Endothelial cell of umbilical vein (primary cell): ENCODE results near the gene IGSF9B. TPM values are rescaled to one million over a fixed set of nuclear protein-coding genes. Genes with fewer than 3 reads are reported as not detected.

Source experiments
- BruUV-seq: library from RNA; stranded (reverse); fragments of 400-500 nt; replicated peaks from 2 replicates; lab custom pipeline; 2021; lab: Mats Ljungman, UMichigan
- CTCF ChIA-PET: fragments of 300-600, 350-600 bp; sonication (Branson Sonifier 250); formaldehyde crosslinking; loops from one replicate; lab custom pipeline; 2021; ENCODE audit warnings: antibody characterized with exemption, inconsistent platforms; lab: Charles Lee
- POLR2A ChIA-PET: fragments of 300-600, 350-600 bp; sonication (Branson Sonifier 250); formaldehyde crosslinking; loops from one replicate; lab custom pipeline; 2021; ENCODE audit warnings: antibody characterized with exemption, inconsistent platforms; lab: Charles Lee
- DNase-seq: peaks from one replicate; pipeline ENCODE4 v3.0.0-alpha.2; 2011; ENCODE audit warnings: low read depth, low spot score
- FAIRE-seq: peaks from 2 replicates; lab custom pipeline; 2011; peaks lifted over from hg19 to GRCh38; lab: Jason Lieb, UNC
- H2AFZ ChIP-seq: 2 replicates; pipeline ENCODE4 v1.6.0; 2012; ENCODE audit warnings: low read depth, low read length, control low read depth, inconsistent platforms
- H3K27ac ChIP-seq: 2 replicates; pipeline ENCODE4 v1.5.1; 2011; ENCODE audit warnings: low read depth, mild to moderate bottlenecking, control low read depth, low read length, moderate library complexity; ENCODE audit not compliant: insufficient read depth
- H3K27me3 ChIP-seq, 2 experiments: 2 replicates each; pipeline versions ENCODE4 v1.6.0 to v1.6.1; 2011; ENCODE audit warnings: low read length in 2 of 2, mixed read lengths in 1 of 2; ENCODE audit not compliant: control insufficient read depth in 2 of 2, insufficient read depth in 2 of 2
- H3K36me3 ChIP-seq, 2 experiments: 2 replicates in 1 of 2; 3 replicates in 1 of 2; pipeline ENCODE4 v1.5.1; 2011; ENCODE audit warnings: low read length in 2 of 2, mild to moderate bottlenecking in 1 of 2, moderate library complexity in 1 of 2; ENCODE audit not compliant: control insufficient read depth in 2 of 2, insufficient read depth in 2 of 2; ENCODE audit errors: extremely low read depth in 1 of 2
- H3K4me1 ChIP-seq: 3 replicates; pipeline ENCODE4 v1.5.1; 2011; ENCODE audit warnings: mild to moderate bottlenecking, low read length; ENCODE audit not compliant: control insufficient read depth, insufficient read depth; ENCODE audit errors: extremely low read depth
- H3K4me2 ChIP-seq: 2 replicates; pipeline ENCODE4 v1.6.1; 2011; ENCODE audit warnings: low read length, control low read depth, mixed read lengths; ENCODE audit not compliant: insufficient read depth
- H3K4me3 ChIP-seq, 3 experiments: fragments of 200-600 bp in 1 of 3; sonication (generic), shearing (Covaris generic) in 1 of 3; replicated peaks in 1 of 3; 2 replicates each; pipeline ENCODE4 v1.5.1; 2011 to 2016; ENCODE audit warnings: control low read depth in 3 of 3, low read length in 3 of 3, mild to moderate bottlenecking in 2 of 3, inconsistent platforms in 1 of 3, low read depth in 1 of 3, moderate library complexity in 1 of 3; ENCODE audit not compliant: insufficient read depth in 1 of 3
- H3K79me2 ChIP-seq: 2 replicates; pipeline ENCODE4 v1.6.0; 2012; ENCODE audit warnings: low read length, inconsistent platforms; ENCODE audit not compliant: control insufficient read depth, insufficient read depth
- H3K9ac ChIP-seq: replicated peaks from 2 replicates; pipeline ENCODE3; 2011; ENCODE audit warnings: low read length, control low read depth; ENCODE audit not compliant: insufficient read depth; ENCODE audit errors: extremely low read depth
- H3K9me1 ChIP-seq: replicated peaks from 3 replicates; pipeline ENCODE4 v1.6.0; 2011; ENCODE audit warnings: mild to moderate bottlenecking, low read length; ENCODE audit not compliant: control insufficient read depth, insufficient read depth; ENCODE audit errors: extremely low read depth
- H3K9me3 ChIP-seq: replicated peaks from 2 replicates; pipeline ENCODE4 v1.5.1; 2012; ENCODE audit warnings: low read length, inconsistent platforms; ENCODE audit not compliant: control insufficient read depth, insufficient read depth
- H4K20me1 ChIP-seq: replicated peaks from 2 replicates; pipeline ENCODE3; 2011; ENCODE audit warnings: mild to moderate bottlenecking, low read length; ENCODE audit not compliant: control insufficient read depth, insufficient read depth; ENCODE audit errors: extremely low read depth
- FOS ChIP-seq: IDR thresholded peaks from 2 replicates; pipeline ENCODE4 v1.6.1; 2011; ENCODE audit warnings: mild to moderate bottlenecking, low read length, moderate library complexity, borderline replicate concordance; ENCODE audit not compliant: insufficient read depth
- GATA2 ChIP-seq: IDR thresholded peaks from 2 replicates; pipeline ENCODE4 v1.7.0; 2011; ENCODE audit warnings: low read depth, mild to moderate bottlenecking, moderate library complexity, mixed read lengths, low read length; ENCODE audit not compliant: insufficient read length, insufficient read depth
- JUN ChIP-seq: IDR thresholded peaks from 2 replicates; pipeline ENCODE4 v1.6.1; 2011; ENCODE audit warnings: borderline replicate concordance, low read depth; ENCODE audit not compliant: insufficient read length, insufficient read depth
- MYC ChIP-seq: IDR thresholded peaks from one replicate; pipeline ENCODE4 v1.6.1; 2011; ENCODE audit warnings: mild to moderate bottlenecking, low read depth, low read length
- POLR2AphosphoS5 ChIP-seq: IDR thresholded peaks from 2 replicates; pipeline ENCODE4 v1.6.1; 2012; ENCODE audit warnings: low read depth, mild to moderate bottlenecking, control low read depth, low read length, moderate library complexity; ENCODE audit not compliant: insufficient read depth
- dilution Hi-C: fragments of 300-500 bp; cut with MboI; formaldehyde crosslinking; loops from one replicate; pipeline ENCODE4 v1.15.0; 2019; ENCODE audit warnings: low sequenced_read_pairs; ENCODE audit not compliant: extremely low pct_ligation_motif_present
- intact Hi-C: fragments of 100-400 bp; cut with micrococcal nuclease; formaldehyde crosslinking; loops from one replicate; pipeline ENCODE4 v1.10.0; 2022
- polyA plus RNA-seq, 4 experiments: library from polyadenylated mRNA; depleted of rRNA in 3 of 4; stranded (reverse) in 3 of 4; unstranded in 1 of 4; fragments of >200 nt; gene quantifications; 2 replicates each; pipeline versions ENCODE4 v1.2.1 to v1.2.3, GENCODE V29; 2011 to 2012; ENCODE audit warnings: missing spikeins in 1 of 4
- total RNA-seq: library from RNA; stranded (reverse); gene quantifications from 2 replicates; pipeline ENCODE4 v1.2.3, GENCODE V29; 2021
- TF ChIP-seq, protein P1 (sequence below): IDR thresholded peaks from 2 replicates; pipeline ENCODE4 v1.6.1; 2011; ENCODE audit not compliant: insufficient read depth, insufficient read length
- TF ChIP-seq, protein P2 (sequence below), 2 donors: IDR thresholded peaks; 1 replicate in 1 of 2; 2 replicates in 1 of 2; pipeline ENCODE4 v1.5.1; 2011; ENCODE audit warnings: low read length in 2 of 2, mild to moderate bottlenecking in 2 of 2, moderate library complexity in 2 of 2, control low read depth in 1 of 2, inconsistent platforms in 1 of 2, low read depth in 1 of 2; ENCODE audit not compliant: insufficient read depth in 1 of 2; ENCODE audit errors: extremely low read depth in 1 of 2

Gene IGSF9B
- total and polyA plus RNA-seq, 2 donors (not counting 3 experiments of a cell fraction or from before 2014, with no cell fraction given): 0.15 to 0.18 TPM

DNA sequence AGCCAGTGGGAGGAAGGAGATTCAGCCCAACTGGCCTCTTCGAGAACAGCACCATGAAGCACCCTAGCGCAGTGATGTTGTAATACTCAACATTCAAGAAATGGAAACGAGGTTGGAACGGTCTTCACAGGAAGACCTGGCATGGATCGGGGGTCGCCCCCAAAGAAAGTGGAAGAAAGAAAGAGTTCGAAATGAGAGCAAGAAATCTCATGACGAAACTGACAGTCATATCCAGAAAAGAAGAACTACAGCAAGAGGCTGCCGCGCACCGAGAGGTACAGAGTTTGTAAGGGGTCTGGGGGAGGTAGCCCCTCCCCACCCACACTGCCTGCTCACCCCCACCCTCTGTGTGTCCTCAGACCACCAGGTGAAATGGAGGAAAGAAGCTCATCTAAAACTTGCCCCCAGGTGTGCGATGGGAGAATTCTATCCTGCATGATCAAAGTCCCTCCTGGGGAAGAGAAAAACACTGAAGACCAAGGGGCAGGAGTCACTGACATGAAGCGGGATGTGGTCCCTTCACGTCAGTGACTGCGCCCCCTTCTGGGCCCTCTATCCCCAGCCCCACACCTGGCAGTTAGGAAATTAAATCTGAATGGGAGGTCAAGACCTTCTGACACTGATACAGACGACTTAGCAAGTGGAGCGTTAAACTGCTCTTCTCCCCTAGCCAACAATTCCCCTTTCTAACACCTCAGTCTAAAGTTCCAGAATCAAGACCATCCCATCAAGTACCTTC is 58.6 kb downstream of the IGSF9B start:
- no peaks in the 10 kb centered on the region for H4K20me1 ChIP-seq
- CTCF ChIA-PET: no interaction called here
- POLR2A ChIA-PET: no interaction called here

More for the DNA sequence above, 58.6 kb downstream of the IGSF9B start:
- intact Hi-C loops: no loop called here
- Histone ChIP-seq H3K79me2 (no peaks in the 10 kb centered on the region), H3K9me1 (no peaks in the 10 kb centered on the region), H3K27me3 (no peaks in the 10 kb centered on the region), H2AFZ (no peak overlapping the region), H3K27ac (no peak overlapping the region), H3K36me3 (no peaks in the 10 kb centered on the region), H3K9ac (no peak overlapping the region), H3K4me3 (no peak overlapping the region), H3K4me2 (no peak overlapping the region), H3K4me1 (no peaks in the 10 kb centered on the region), H3K9me3 (no peaks in the 10 kb centered on the region)
- dilution Hi-C loops: no loop called here
- DNase-seq (no peak), FAIRE-seq (no peak)
- TF ChIP-seq JUN: no peak
- TF ChIP-seq, protein P1, sequence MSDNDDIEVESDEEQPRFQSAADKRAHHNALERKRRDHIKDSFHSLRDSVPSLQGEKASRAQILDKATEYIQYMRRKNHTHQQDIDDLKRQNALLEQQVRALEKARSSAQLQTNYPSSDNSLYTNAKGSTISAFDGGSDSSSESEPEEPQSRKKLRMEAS: no peak
- TF ChIP-seq GATA2: no peak
- no peak for TF ChIP-seq FOS
- no peak for TF ChIP-seq POLR2AphosphoS5
- TF ChIP-seq, protein P2, sequence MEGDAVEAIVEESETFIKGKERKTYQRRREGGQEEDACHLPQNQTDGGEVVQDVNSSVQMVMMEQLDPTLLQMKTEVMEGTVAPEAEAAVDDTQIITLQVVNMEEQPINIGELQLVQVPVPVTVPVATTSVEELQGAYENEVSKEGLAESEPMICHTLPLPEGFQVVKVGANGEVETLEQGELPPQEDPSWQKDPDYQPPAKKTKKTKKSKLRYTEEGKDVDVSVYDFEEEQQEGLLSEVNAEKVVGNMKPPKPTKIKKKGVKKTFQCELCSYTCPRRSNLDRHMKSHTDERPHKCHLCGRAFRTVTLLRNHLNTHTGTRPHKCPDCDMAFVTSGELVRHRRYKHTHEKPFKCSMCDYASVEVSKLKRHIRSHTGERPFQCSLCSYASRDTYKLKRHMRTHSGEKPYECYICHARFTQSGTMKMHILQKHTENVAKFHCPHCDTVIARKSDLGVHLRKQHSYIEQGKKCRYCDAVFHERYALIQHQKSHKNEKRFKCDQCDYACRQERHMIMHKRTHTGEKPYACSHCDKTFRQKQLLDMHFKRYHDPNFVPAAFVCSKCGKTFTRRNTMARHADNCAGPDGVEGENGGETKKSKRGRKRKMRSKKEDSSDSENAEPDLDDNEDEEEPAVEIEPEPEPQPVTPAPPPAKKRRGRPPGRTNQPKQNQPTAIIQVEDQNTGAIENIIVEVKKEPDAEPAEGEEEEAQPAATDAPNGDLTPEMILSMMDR (IDR thresholded peaks at IDR 0.05; ENCODE audit: extremely low read depth in 1 of 2, insufficient read depth in 1 of 2, low read depth in 1 of 2, low read length in 2 of 2): no peak
- no peak for TF ChIP-seq MYC
- BruUV-seq: no TSS peak
